Peyer's patch (tissue), 4 donors: ENCODE data around the gene ZBTB7B.

Source experiments
- CTCF ChIP-seq, 6 experiments: fragments of 450-650 bp in 4 of 6; fragments of 200-600 bp in 2 of 6; sonication (generic) in 1 of 6; IDR thresholded peaks; one replicate each; pipeline ENCODE4 v1.5.1; 2017 to 2019; ENCODE audit warnings: antibody characterized with exemption in 6 of 6, mild to moderate bottlenecking in 3 of 6, moderate library complexity in 1 of 6
- POLR2A ChIP-seq, 2 donors: fragments of 450-650 bp; IDR thresholded peaks; one replicate each; pipeline ENCODE4 v1.5.1; 2017; ENCODE audit warnings: antibody characterized with exemption in 2 of 2, mild to moderate bottlenecking in 2 of 2, moderate library complexity in 2 of 2

DNA sequence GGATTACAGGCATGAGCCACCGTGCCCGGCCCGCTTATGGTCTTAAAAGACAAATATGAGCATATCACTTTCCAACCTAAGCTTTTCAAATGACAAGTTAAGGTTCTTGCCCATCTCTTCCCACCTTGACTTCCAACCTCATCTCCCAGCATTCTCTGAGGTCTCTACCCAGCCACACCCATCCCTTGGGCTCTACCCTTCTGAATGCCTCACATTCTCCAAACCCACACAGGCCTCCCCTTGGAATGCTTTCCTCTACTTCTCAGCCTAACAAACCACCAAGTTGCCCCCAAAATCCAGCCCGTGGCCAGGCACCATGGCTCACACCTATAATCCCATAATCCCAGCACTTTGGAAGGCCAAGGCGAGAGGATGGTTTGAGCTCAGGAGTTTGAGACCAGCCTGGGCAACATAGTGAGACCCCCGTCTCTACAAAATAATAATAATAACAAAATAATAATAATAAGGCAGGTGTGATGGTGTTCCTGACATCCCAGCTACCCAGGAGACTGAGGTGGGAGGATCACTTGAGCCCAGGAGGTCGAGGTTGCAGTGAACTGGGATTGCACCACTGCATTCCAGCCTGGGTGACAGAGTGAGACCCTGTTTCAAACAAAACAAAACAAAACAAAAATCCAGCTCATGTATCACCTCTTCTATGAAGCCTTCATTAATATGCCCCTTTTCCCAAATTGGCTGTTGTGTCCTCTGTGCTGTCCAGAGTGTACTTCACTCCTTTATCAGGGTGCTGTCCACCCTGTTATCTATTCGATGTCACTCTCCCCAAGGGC lies 19.7 kb downstream of the ZBTB7B start:
- no peak for TF ChIP-seq CTCF (IDR thresholded peaks at IDR 0.05)
- no peak for TF ChIP-seq POLR2A (IDR thresholded peaks at IDR 0.05)
